ENCODE results near the gene FNBP1L. TPM values are rescaled to one million over a fixed set of nuclear protein-coding genes. Genes with fewer than 3 reads are reported as not detected.
A peak's percentile ranks its signal among the peaks of the same experiment; 100 is the strongest.

The FNBP1L gene
- total and polyA plus RNA-seq, 2 experiments from 2014 or later: 19.1 to 22.4 TPM

- Histone ChIP-seq H3K9me2 (ENCODE audit: insufficient read depth) (no peaks in the 10 kb centered on the region), H3K4me1 (ENCODE audit: insufficient read depth) (peaks cover 48% of the 10 kb centered on the region), H3K27ac (0 out of 2 replicates have a peak overlapping the region, but pooled peaks have one; percentile 5), H3K27me3 (replicated peaks; ENCODE audit: insufficient read depth) (no peaks in the 10 kb centered on the region), H3K4me2 (ENCODE audit: unreplicated experiment) (no peak overlapping the region), H4K20me1 (ENCODE audit: insufficient read depth) (peaks cover 26% of the 10 kb centered on the region), H3F3A (ENCODE audit: insufficient read depth) (peaks cover 61% of the 10 kb centered on the region), H2AFZ (no peak overlapping the region), H3K79me2 (ENCODE audit: insufficient read depth) (peaks cover 100% of the 10 kb centered on the region), H3K9me3 (ENCODE audit: low read depth) (no peaks in the 10 kb centered on the region), H3K9ac (no peak overlapping the region), H3K36me3 (ENCODE audit: low read depth) (peaks cover 50% of the 10 kb centered on the region), H3K4me3 (no peak overlapping the region)
- TF ChIP-seq EZH2 (IDR thresholded peaks at IDR 0.05; ENCODE audit: insufficient read depth, poor library complexity, severe bottlenecking) (no peak), EZH2phosphoT487 (IDR thresholded peaks at IDR 0.05; ENCODE audit: insufficient read depth, low read depth) (no peak)
- no peak for DNase-seq
- in situ Hi-C loops (cut with MboI): no loop called here
- WGBS, 2 experiments (ENCODE audit: low coverage in 1 of 2, low lambda C conversion rate in 2 of 2, missing lambda C conversion rate in 2 of 2): 85 to 88% methylated on average over 16 to 17 of the region's 17 CpGs
These were observed 144.0 kb downstream of the FNBP1L start for GRCh38 chr1:93591676-93592550.

- Histone ChIP-seq H3K4me1 (ENCODE audit: insufficient read depth) (peaks cover 49% of the 10 kb centered on the region), H3K27me3 (replicated peaks; ENCODE audit: insufficient read depth) (no peaks in the 10 kb centered on the region), H3K4me3 (no peak overlapping the region), H3K79me2 (ENCODE audit: insufficient read depth) (peaks cover 100% of the 10 kb centered on the region), H3K9me2 (ENCODE audit: insufficient read depth) (no peaks in the 10 kb centered on the region), H4K20me1 (ENCODE audit: insufficient read depth) (peaks cover 27% of the 10 kb centered on the region), H3F3A (ENCODE audit: insufficient read depth) (peaks cover 56% of the 10 kb centered on the region), H3K36me3 (ENCODE audit: low read depth) (peaks cover 44% of the 10 kb centered on the region), H2AFZ (no peak overlapping the region), H3K27ac (no peak overlapping the region), H3K9ac (no peak overlapping the region), H3K4me2 (ENCODE audit: unreplicated experiment) (no peak overlapping the region), H3K9me3 (ENCODE audit: low read depth) (no peaks in the 10 kb centered on the region)
- DNase-seq: no peak
- in situ Hi-C loops (cut with MboI): no loop called here
- 98 to 99% methylated on average over 6 of the region's 6 CpGs for WGBS, 2 experiments (ENCODE audit: low coverage in 1 of 2, low lambda C conversion rate in 2 of 2, missing lambda C conversion rate in 2 of 2)
- no peak for TF ChIP-seq EZH2 (IDR thresholded peaks at IDR 0.05; ENCODE audit: insufficient read depth, poor library complexity, severe bottlenecking)
- TF ChIP-seq EZH2phosphoT487 (IDR thresholded peaks at IDR 0.05; ENCODE audit: insufficient read depth, low read depth): no peak
These were observed 144.6 kb downstream of the FNBP1L start for GRCh38 chr1:93592551-93592949.

GRCh38 chr1:93593854-93594602, 146.1 kb downstream of the FNBP1L start:
- TF ChIP-seq EZH2phosphoT487 (IDR thresholded peaks at IDR 0.05; ENCODE audit: insufficient read depth, low read depth): no peak
- no peak for TF ChIP-seq EZH2 (IDR thresholded peaks at IDR 0.05; ENCODE audit: insufficient read depth, poor library complexity, severe bottlenecking)
- H3K9ac ChIP-seq: peak overlapping the region; percentile 77
- in situ Hi-C loops (cut with MboI): no loop called here
- no peaks in the 10 kb centered on the region for H3K9me3 ChIP-seq (ENCODE audit: low read depth)
- H3K4me1 ChIP-seq (ENCODE audit: insufficient read depth): peaks cover 50% of the 10 kb centered on the region
- H3K36me3 ChIP-seq (ENCODE audit: low read depth): peaks cover 29% of the 10 kb centered on the region
- H3K27me3 ChIP-seq (replicated peaks; ENCODE audit: insufficient read depth): no peaks in the 10 kb centered on the region
- peaks cover 100% of the 10 kb centered on the region for H3K79me2 ChIP-seq (ENCODE audit: insufficient read depth)
- DNase-seq: no peak
- peak overlapping the region; percentile 86 for H3K27ac ChIP-seq
- WGBS, 2 experiments (ENCODE audit: low coverage in 1 of 2, low lambda C conversion rate in 2 of 2, missing lambda C conversion rate in 2 of 2): 94 to 96% methylated on average over 13 of the region's 13 CpGs
- peaks cover 27% of the 10 kb centered on the region for H4K20me1 ChIP-seq (ENCODE audit: insufficient read depth)
- H3K4me3 ChIP-seq: no peak overlapping the region
- H3F3A ChIP-seq (ENCODE audit: insufficient read depth): peaks cover 44% of the 10 kb centered on the region
- no peak overlapping the region for H2AFZ ChIP-seq
- no peaks in the 10 kb centered on the region for H3K9me2 ChIP-seq (ENCODE audit: insufficient read depth)
- H3K4me2 ChIP-seq (ENCODE audit: unreplicated experiment): peak overlapping the region; percentile 39

GRCh38 chr1:93594603-93594880, 146.6 kb downstream of the FNBP1L start:
- H2AFZ ChIP-seq: no peak overlapping the region
- no peak for DNase-seq
- peaks cover 30% of the 10 kb centered on the region for H4K20me1 ChIP-seq (ENCODE audit: insufficient read depth)
- peaks cover 43% of the 10 kb centered on the region for H3F3A ChIP-seq (ENCODE audit: insufficient read depth)
- H3K4me3 ChIP-seq: no peak overlapping the region
- H3K9ac ChIP-seq: peak overlapping the region; percentile 77
- H3K27ac ChIP-seq: peak overlapping the region; percentile 86
- in situ Hi-C loops (cut with MboI): no loop called here
- peaks cover 50% of the 10 kb centered on the region for H3K4me1 ChIP-seq (ENCODE audit: insufficient read depth)
- H3K9me2 ChIP-seq (ENCODE audit: insufficient read depth): no peaks in the 10 kb centered on the region
- no peaks in the 10 kb centered on the region for H3K9me3 ChIP-seq (ENCODE audit: low read depth)
- H3K36me3 ChIP-seq (ENCODE audit: low read depth): peaks cover 24% of the 10 kb centered on the region
- peak overlapping the region; percentile 39 for H3K4me2 ChIP-seq (ENCODE audit: unreplicated experiment)
- WGBS, 2 experiments (ENCODE audit: low coverage in 1 of 2, low lambda C conversion rate in 2 of 2, missing lambda C conversion rate in 2 of 2): 92 to 100% methylated on average over 1 of the region's 1 CpG
- H3K79me2 ChIP-seq (ENCODE audit: insufficient read depth): peaks cover 100% of the 10 kb centered on the region
- TF ChIP-seq EZH2 (IDR thresholded peaks at IDR 0.05; ENCODE audit: insufficient read depth, poor library complexity, severe bottlenecking) (no peak), EZH2phosphoT487 (IDR thresholded peaks at IDR 0.05; ENCODE audit: insufficient read depth, low read depth) (no peak)
- no peaks in the 10 kb centered on the region for H3K27me3 ChIP-seq (replicated peaks; ENCODE audit: insufficient read depth)

All from GM23248 (cell line).